Thymus (tissue), 14 donors: ENCODE results near the gene KHNYN. TPM values are rescaled to one million over a fixed set of nuclear protein-coding genes. Genes with fewer than 3 reads are reported as not detected.
A peak's percentile ranks its signal among the peaks of the same experiment; 100 is the strongest.
"Not testable (repeated sequence)": the region's sequence is repeated elsewhere in the genome, so short reads cannot be mapped to it uniquely, and the experiment has no call there.

Experiments used
- DNase-seq, 9 donors: peaks; one replicate each; pipeline ENCODE4 v3.0.0-alpha.2; 2013; ENCODE audit warnings: low spot score in 9 of 9, low read depth in 6 of 9, missing footprints in 1 of 9
- H3K27ac ChIP-seq, 2 donors: one replicate each; pipeline ENCODE4 v1.5.1; 2013; ENCODE audit warnings: control low read depth in 1 of 2, low read depth in 1 of 2, low read length in 1 of 2, mild to moderate bottlenecking in 1 of 2, moderate library complexity in 1 of 2
- H3K27me3 ChIP-seq, 2 donors: one replicate each; pipeline ENCODE4 v1.5.1; 2013; ENCODE audit warnings: low read length in 1 of 2; ENCODE audit not compliant: control insufficient read depth in 2 of 2, insufficient read depth in 1 of 2
- H3K36me3 ChIP-seq, 2 donors: one replicate each; pipeline ENCODE4 v1.5.1; 2013; ENCODE audit warnings: low read length in 1 of 2, mild to moderate bottlenecking in 1 of 2, moderate library complexity in 1 of 2; ENCODE audit not compliant: control insufficient read depth in 2 of 2, insufficient read depth in 2 of 2
- H3K4me1 ChIP-seq, 2 donors: one replicate each; pipeline ENCODE4 v1.5.1; 2013; ENCODE audit warnings: low read length in 2 of 2; ENCODE audit not compliant: control insufficient read depth in 2 of 2, insufficient read depth in 2 of 2
- H3K4me3 ChIP-seq, 2 donors: one replicate each; pipeline ENCODE4 v1.5.1; 2013; ENCODE audit warnings: low read length in 2 of 2, control low read depth in 1 of 2, mild to moderate bottlenecking in 1 of 2
- H3K9me3 ChIP-seq, 2 donors: one replicate each; pipeline ENCODE4 v1.5.1; 2013; ENCODE audit warnings: low read length in 1 of 2, mild to moderate bottlenecking in 1 of 2; ENCODE audit not compliant: control insufficient read depth in 2 of 2, insufficient read depth in 1 of 2
- WGBS: extraction: QIAGEN DNeasy Blood & Tissue Kit; methylation state at CpG from one replicate; pipeline ENCODE4 v1.1.7; 2013; 5-methylcytosine and 5-hydroxymethylcytosine counted together
- long read RNA-seq, 10 donors: transcript quantifications; one replicate each; lab custom pipeline, GENCODE V29; 2026
- polyA plus RNA-seq: library from polyadenylated mRNA; stranded (reverse); fragments of 200-250 nt; gene quantifications from one replicate; pipeline ENCODE4 v1.2.3, GENCODE V29; 2013
- total RNA-seq: library from RNA; stranded (reverse); fragments of 120-200 nt; gene quantifications from one replicate; pipeline ENCODE4 v1.2.4, GENCODE V29; 2013
- donor health status: healthy.

The KHNYN gene
- total RNA-seq (35.3 TPM), polyA plus RNA-seq (28.9 TPM)
- long read RNA-seq, donor 1, partial matches to known transcripts, result 0 of 2 reads
- long read RNA-seq, donor 1, other reads (novel, unspliced or antisense), result 0 of 2 reads
- long read RNA-seq, donor 2, result 0 reads
- long read RNA-seq, donor 3, partial matches to known transcripts, result 8 of 89 reads
- long read RNA-seq, donor 3, other reads (novel, unspliced or antisense), result 77 of 89 reads
- long read RNA-seq, donor 4, partial matches to known transcripts, result 0 of 2 reads
- long read RNA-seq, donor 4, other reads (novel, unspliced or antisense), result 0 of 2 reads
- long read RNA-seq, donor 5, partial matches to known transcripts, result 26 of 53 reads
- long read RNA-seq, donor 5, other reads (novel, unspliced or antisense), result 23 of 53 reads
- long read RNA-seq, donor 6, partial matches to known transcripts, result 19 of 36 reads
- long read RNA-seq, donor 6, other reads (novel, unspliced or antisense), result 15 of 36 reads
- long read RNA-seq, donor 7, partial matches to known transcripts, result 23 of 67 reads
- long read RNA-seq, donor 7, other reads (novel, unspliced or antisense), result 43 of 67 reads
- long read RNA-seq, donor 8, partial matches to known transcripts, result 0 of 1 reads
- long read RNA-seq, donor 8, other reads (novel, unspliced or antisense), result 0 of 1 reads
- long read RNA-seq, donor 9, partial matches to known transcripts, result 0 of 2 reads
- long read RNA-seq, donor 9, other reads (novel, unspliced or antisense), result 0 of 2 reads
- long read RNA-seq, donor 10, result 0 reads

GRCh38 chr14:24429395-24430142 lies at the start of gene KHNYN, which contains the start of gene CBLN3:
Gene KHNYN (plus strand): TSS chr14:24429954. CDS start chr14:24430731, 777 bp downstream.
Gene CBLN3 (minus strand): TSS chr14:24429668. CDS start chr14:24429054, 614 bp downstream.
- H3K9me3 ChIP-seq, result no peaks in the 10 kb centered on the region
- peaks cover 25 to 52% of the 10 kb centered on the region in 2 donors for H3K4me1 ChIP-seq
- peak within 1 kb of the TSS; percentile 85 to 96 for H3K27ac ChIP-seq
- H3K27me3 ChIP-seq, result no peaks in the 10 kb centered on the region
- H3K36me3 ChIP-seq, result peaks cover 13 to 27% of the 10 kb centered on the region in 2 donors
- H3K4me3 ChIP-seq, result peak within 1 kb of the TSS; percentile 66 to 80
- WGBS, result 8% methylated on average over 57 of the region's 57 CpGs
- peak in 7 of 9 donors; percentile 70 to 93 (median 83) for DNase-seq

- H3K27ac ChIP-seq, result no peak overlapping the region
Measured at GRCh38 chr14:24381363-24382063, 48.2 kb upstream of the KHNYN start.

GRCh38 chr14:24382064-24382371 lies 47.7 kb upstream of the KHNYN start:
- no peak for DNase-seq
- Histone ChIP-seq H3K4me1 (peaks cover 0 to 12% of the 10 kb centered on the region in 2 donors), H3K4me3 (no peak overlapping the region), H3K27ac (no peak overlapping the region), H3K27me3 (no peaks in the 10 kb centered on the region), H3K36me3 (no peaks in the 10 kb centered on the region), H3K9me3 (no peaks in the 10 kb centered on the region)
- 94% methylated on average over 4 of the region's 4 CpGs for whole genome bisulfite sequencing

More at GRCh38 chr14:24381363-24382063, 48.2 kb upstream of the KHNYN start:
- DNase-seq, result no peak
- H3K9me3 ChIP-seq, result no peaks in the 10 kb centered on the region
- no peak overlapping the region for H3K4me3 ChIP-seq
- H3K27me3 ChIP-seq, result no peaks in the 10 kb centered on the region
- WGBS, result 94% methylated on average over 8 of the region's 8 CpGs
- no peaks in the 10 kb centered on the region for H3K36me3 ChIP-seq
- H3K4me1 ChIP-seq, result peaks cover 0 to 17% of the 10 kb centered on the region in 2 donors

GRCh38 chr14:24384169-24384568 lies 45.6 kb upstream of the KHNYN start:
- H3K4me3 ChIP-seq, result no peak overlapping the region
- no peak overlapping the region for H3K27ac ChIP-seq
- no peaks in the 10 kb centered on the region for H3K27me3 ChIP-seq
- WGBS, result 96% methylated on average over 4 of the region's 4 CpGs
- no peaks in the 10 kb centered on the region for H3K4me1 ChIP-seq
- no peak for DNase-seq
- H3K36me3 ChIP-seq, result no peaks in the 10 kb centered on the region
- no peaks in the 10 kb centered on the region for H3K9me3 ChIP-seq

GRCh38 chr14:24385524-24385923 lies 44.2 kb upstream of the KHNYN start:
- H3K9me3 ChIP-seq, result no peaks in the 10 kb centered on the region
- WGBS, result 90% methylated on average over 4 of the region's 4 CpGs
- H3K4me1 ChIP-seq, result no peaks in the 10 kb centered on the region
- no peaks in the 10 kb centered on the region for H3K27me3 ChIP-seq
- H3K36me3 ChIP-seq, result no peaks in the 10 kb centered on the region
- no peak for DNase-seq
- H3K4me3 ChIP-seq, result no peak overlapping the region
- H3K27ac ChIP-seq, result no peak overlapping the region

GRCh38 chr14:24387009-24387345 lies 42.8 kb upstream of the KHNYN start:
- Histone ChIP-seq H3K36me3 (no peaks in the 10 kb centered on the region), H3K9me3 (no peaks in the 10 kb centered on the region), H3K27me3 (no peaks in the 10 kb centered on the region), H3K4me1 (no peaks in the 10 kb centered on the region), H3K27ac (no peak overlapping the region), H3K4me3 (no peak overlapping the region)
- DNase-seq, result no peak
- 94% methylated on average over 2 of the region's 2 CpGs for WGBS

GRCh38 chr14:24387579-24387978 lies 42.2 kb upstream of the KHNYN start:
- not testable (repeated sequence) for H3K27ac ChIP-seq, H3K9me3 ChIP-seq, DNase-seq, H3K4me3 ChIP-seq, H3K36me3 ChIP-seq, H3K4me1 ChIP-seq, H3K27me3 ChIP-seq
- WGBS, result 97% methylated on average over 5 of the region's 5 CpGs

GRCh38 chr14:24388474-24389179 lies 41.1 kb upstream of the KHNYN start:
- no peak for DNase-seq
- Histone ChIP-seq H3K27ac (no peak overlapping the region), H3K36me3 (no peaks in the 10 kb centered on the region), H3K4me1 (no peaks in the 10 kb centered on the region), H3K4me3 (no peak overlapping the region), H3K9me3 (no peaks in the 10 kb centered on the region), H3K27me3 (no peaks in the 10 kb centered on the region)
- WGBS, result 96% methylated on average over 2 of the region's 2 CpGs
